BLaER1 (cell line): ENCODE results near the gene CNTN5.
A peak's percentile ranks its signal among the peaks of the same experiment; 100 is the strongest.
"Not testable (repeated sequence)": the region's sequence is repeated elsewhere in the genome, so short reads cannot be mapped to it uniquely, and the experiment has no call there.

Experiments used
- H3K27ac ChIP-seq: shearing (Covaris generic); formaldehyde crosslinking; 2 replicates; pipeline ENCODE4 v1.8.1; 2022
- H3K27me3 ChIP-seq: shearing (Covaris generic); formaldehyde crosslinking; 2 replicates; pipeline ENCODE4 v1.8.1; 2022
- H3K36me3 ChIP-seq: shearing (Covaris generic); formaldehyde crosslinking; 2 replicates; pipeline ENCODE4 v1.8.1; 2022
- H3K4me1 ChIP-seq: shearing (Covaris generic); formaldehyde crosslinking; 2 replicates; pipeline ENCODE4 v1.8.1; 2022
- H3K4me2 ChIP-seq: shearing (Covaris generic); formaldehyde crosslinking; 2 replicates; pipeline ENCODE4 v1.8.1; 2022
- H3K4me3 ChIP-seq: shearing (Covaris generic); formaldehyde crosslinking; 2 replicates; pipeline ENCODE4 v1.8.1; 2022
- H3K9ac ChIP-seq: shearing (Covaris generic); formaldehyde crosslinking; 2 replicates; pipeline ENCODE4 v1.8.1; 2022
- H3K9me3 ChIP-seq: shearing (Covaris generic); formaldehyde crosslinking; 2 replicates; pipeline ENCODE4 v1.8.1; 2022
- H4K20me1 ChIP-seq: shearing (Covaris generic); formaldehyde crosslinking; 2 replicates; pipeline ENCODE4 v1.8.1; 2022
- Cebpa-rat ChIP-seq: shearing (Covaris generic); IDR thresholded peaks from 2 replicates; pipeline ENCODE4 v1.8.1; 2022

Gene CNTN5

GRCh38 chr11:99069856-99070444 lies 49.2 kb downstream of the CNTN5 start:
- H3K9me3 ChIP-seq = no peaks in the 10 kb centered on the region
- H3K9ac ChIP-seq = peak overlapping the region; percentile 65
- H3K4me3 ChIP-seq = peak overlapping the region; percentile 64
- H3K4me2 ChIP-seq = peak overlapping the region; percentile 71
- no peak for TF ChIP-seq Cebpa-rat
- peak overlapping the region; percentile 18; the same call in 1 of the 2 replicates for H3K27ac ChIP-seq
- H3K27me3 ChIP-seq = no peaks in the 10 kb centered on the region
- H3K4me1 ChIP-seq = no peaks in the 10 kb centered on the region
- no peaks in the 10 kb centered on the region for H4K20me1 ChIP-seq
- no peaks in the 10 kb centered on the region for H3K36me3 ChIP-seq

GRCh38 chr11:99079576-99079975 lies 58.8 kb downstream of the CNTN5 start:
- Histone ChIP-seq H3K4me1 (no peaks in the 10 kb centered on the region), H4K20me1 (no peaks in the 10 kb centered on the region), H3K27me3 (no peaks in the 10 kb centered on the region), H3K9ac (no peak overlapping the region), H3K36me3 (no peaks in the 10 kb centered on the region), H3K27ac (no peak overlapping the region), H3K4me3 (no peak overlapping the region), H3K9me3 (no peaks in the 10 kb centered on the region), H3K4me2 (no peak overlapping the region)
- TF ChIP-seq Cebpa-rat = no peak

- Histone ChIP-seq H3K4me2 (no peak overlapping the region), H3K9ac (no peak overlapping the region)
Observed at GRCh38 chr11:99080154-99080553, 59.4 kb downstream of the CNTN5 start.

GRCh38 chr11:99098258-99098657 lies 77.5 kb downstream of the CNTN5 start:
- H3K4me3 ChIP-seq = no peak overlapping the region
- no peaks in the 10 kb centered on the region for H3K4me1 ChIP-seq
- H3K27me3 ChIP-seq = no peaks in the 10 kb centered on the region; the same call in 1 of the 2 replicates
- no peak overlapping the region for H3K4me2 ChIP-seq
- no peak for TF ChIP-seq Cebpa-rat
- no peak overlapping the region for H3K9ac ChIP-seq
- peaks cover 18% of the 10 kb centered on the region for H3K9me3 ChIP-seq
- H3K27ac ChIP-seq = no peak overlapping the region
- no peaks in the 10 kb centered on the region for H4K20me1 ChIP-seq
- H3K36me3 ChIP-seq = no peaks in the 10 kb centered on the region

More at GRCh38 chr11:99080154-99080553, 59.4 kb downstream of the CNTN5 start:
- no peaks in the 10 kb centered on the region for H3K36me3 ChIP-seq
- H4K20me1 ChIP-seq = no peaks in the 10 kb centered on the region
- no peaks in the 10 kb centered on the region for H3K4me1 ChIP-seq
- no peaks in the 10 kb centered on the region for H3K27me3 ChIP-seq
- no peak for TF ChIP-seq Cebpa-rat
- no peaks in the 10 kb centered on the region for H3K9me3 ChIP-seq
- no peak overlapping the region for H3K27ac ChIP-seq
- H3K4me3 ChIP-seq = no peak overlapping the region

DNA sequence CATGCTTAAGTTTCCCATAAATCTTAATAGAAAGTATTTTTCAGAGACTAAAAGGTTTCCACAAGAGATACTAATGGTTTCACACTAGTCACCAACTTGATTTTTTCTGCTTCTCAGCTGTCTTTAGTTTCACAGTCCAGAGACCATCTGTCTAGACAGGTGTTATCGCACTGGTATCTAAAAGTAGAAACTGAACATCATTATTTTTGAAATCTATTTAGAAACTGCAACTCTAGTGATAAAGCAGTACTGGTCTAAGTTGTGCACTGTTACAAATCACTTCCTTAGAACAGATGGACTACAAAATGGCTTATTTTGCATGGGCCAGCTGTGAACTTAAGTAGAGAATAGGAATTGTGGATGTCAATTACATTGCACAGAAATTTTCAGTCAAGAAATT lies 78.0 kb downstream of the CNTN5 start:
- H3K9ac ChIP-seq = no peak overlapping the region
- no peak overlapping the region for H3K27ac ChIP-seq
- TF ChIP-seq Cebpa-rat = no peak

DNA sequence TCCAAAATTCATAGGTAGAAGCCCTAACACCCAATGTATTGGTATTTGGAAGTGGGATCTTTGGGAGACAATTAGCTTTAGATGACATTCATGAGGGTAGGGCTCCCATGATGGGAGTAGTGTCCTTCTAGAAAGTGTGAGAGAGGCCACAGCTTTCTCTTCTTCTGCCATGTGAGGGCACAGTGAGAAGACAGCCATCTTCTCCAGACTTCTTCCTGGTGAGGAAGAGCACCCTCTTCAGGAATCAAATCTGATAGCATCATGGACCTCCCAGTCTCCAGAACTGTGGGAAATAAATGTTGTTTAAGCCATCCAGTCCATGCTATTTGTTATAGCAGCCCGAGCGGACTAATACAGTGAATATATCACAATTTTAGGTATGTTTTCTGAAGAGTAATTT lies 96.9 kb downstream of the CNTN5 start:
- H3K27ac ChIP-seq = no peak overlapping the region
- TF ChIP-seq Cebpa-rat = no peak
- no peaks in the 10 kb centered on the region for H3K27me3 ChIP-seq
- no peak overlapping the region for H3K4me2 ChIP-seq
- H3K36me3 ChIP-seq = no peaks in the 10 kb centered on the region
- H3K4me3 ChIP-seq = no peak overlapping the region
- H4K20me1 ChIP-seq = no peaks in the 10 kb centered on the region
- H3K9me3 ChIP-seq = no peaks in the 10 kb centered on the region
- no peaks in the 10 kb centered on the region for H3K4me1 ChIP-seq
- no peak overlapping the region for H3K9ac ChIP-seq

More for the DNA sequence above, 78.0 kb downstream of the CNTN5 start:
- no peaks in the 10 kb centered on the region for H4K20me1 ChIP-seq
- peaks cover 18% of the 10 kb centered on the region for H3K9me3 ChIP-seq
- no peak overlapping the region for H3K4me3 ChIP-seq
- no peaks in the 10 kb centered on the region for H3K4me1 ChIP-seq
- H3K4me2 ChIP-seq = no peak overlapping the region
- no peaks in the 10 kb centered on the region for H3K36me3 ChIP-seq
- H3K27me3 ChIP-seq = no peaks in the 10 kb centered on the region; the same call in 1 of the 2 replicates

DNA sequence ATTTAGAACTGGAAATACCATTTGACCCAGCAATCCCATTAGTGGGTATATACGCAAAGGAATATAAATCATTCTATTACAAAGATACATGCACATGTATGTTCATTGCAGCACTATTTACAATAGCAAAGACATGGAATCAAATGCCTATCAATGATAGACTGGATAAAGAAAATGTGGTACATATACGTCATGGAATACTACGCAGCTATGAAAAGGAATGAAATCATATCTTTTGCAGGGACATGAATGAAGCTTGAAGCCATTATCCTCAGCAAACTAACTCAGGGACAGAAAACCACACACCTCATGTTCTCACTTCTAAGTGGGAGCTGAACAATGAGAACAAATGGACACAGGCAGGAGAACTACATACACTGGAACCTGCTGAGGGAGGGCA lies 113.1 kb downstream of the CNTN5 start:
- H4K20me1 ChIP-seq, H3K36me3 ChIP-seq, H3K27ac ChIP-seq, H3K4me1 ChIP-seq, H3K4me2 ChIP-seq, H3K4me3 ChIP-seq, H3K9ac ChIP-seq, H3K27me3 ChIP-seq, H3K9me3 ChIP-seq: not testable (repeated sequence)

GRCh38 chr11:99135508-99135907 lies 114.8 kb downstream of the CNTN5 start:
- H3K4me1 ChIP-seq = no peaks in the 10 kb centered on the region
- H3K4me3 ChIP-seq = no peak overlapping the region
- no peaks in the 10 kb centered on the region for H4K20me1 ChIP-seq
- no peak overlapping the region for H3K9ac ChIP-seq
- H3K4me2 ChIP-seq = no peak overlapping the region
- H3K9me3 ChIP-seq = no peaks in the 10 kb centered on the region
- H3K27me3 ChIP-seq = no peaks in the 10 kb centered on the region
- TF ChIP-seq Cebpa-rat = no peak
- no peak overlapping the region for H3K27ac ChIP-seq
- no peaks in the 10 kb centered on the region for H3K36me3 ChIP-seq

DNA sequence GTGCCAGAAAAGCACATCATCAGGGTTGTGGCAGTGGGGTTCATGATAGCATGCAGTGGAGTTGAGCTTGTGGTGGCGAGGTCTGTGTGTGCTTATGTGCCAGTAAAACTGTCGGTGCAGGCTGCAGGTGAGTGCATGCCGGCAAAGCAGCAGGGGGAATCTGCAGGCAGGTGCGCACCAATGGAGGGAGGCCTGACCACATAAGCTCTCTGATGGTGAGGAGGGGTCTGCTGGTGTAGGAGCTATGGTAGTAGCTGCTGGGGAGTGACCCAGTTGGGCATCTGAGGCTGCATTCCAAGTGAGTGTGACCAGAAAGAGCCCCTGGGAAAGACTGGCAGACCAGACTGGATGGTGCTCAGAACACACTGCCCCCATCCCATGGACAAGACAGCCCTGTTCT lies 121.5 kb downstream of the CNTN5 start:
- no peak overlapping the region for H3K4me3 ChIP-seq
- H3K4me2 ChIP-seq = no peak overlapping the region
- TF ChIP-seq Cebpa-rat = no peak
- no peaks in the 10 kb centered on the region for H4K20me1 ChIP-seq
- no peaks in the 10 kb centered on the region for H3K27me3 ChIP-seq
- H3K27ac ChIP-seq = no peak overlapping the region
- H3K9me3 ChIP-seq = no peaks in the 10 kb centered on the region
- H3K36me3 ChIP-seq = no peaks in the 10 kb centered on the region
- H3K4me1 ChIP-seq = no peaks in the 10 kb centered on the region
- no peak overlapping the region for H3K9ac ChIP-seq

DNA sequence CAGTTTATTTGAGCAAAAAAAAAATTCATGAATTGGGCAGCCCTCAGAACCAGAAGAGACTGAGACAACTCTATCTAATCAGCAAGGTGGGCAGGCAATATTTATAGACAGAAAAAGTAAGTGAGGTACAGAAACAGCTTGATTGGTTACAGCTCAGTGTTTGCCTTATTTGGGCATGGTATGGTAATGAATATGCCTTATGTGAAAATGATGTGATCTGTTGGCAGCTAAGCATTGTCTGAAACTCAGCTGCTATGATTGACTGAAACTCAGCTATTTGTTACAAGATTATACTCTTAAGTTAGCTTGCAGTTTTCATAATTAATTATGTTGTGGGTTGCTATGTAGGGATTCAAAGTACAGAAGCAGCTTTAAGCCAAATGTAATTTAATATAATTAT lies 127.6 kb downstream of the CNTN5 start:
- Histone ChIP-seq H3K9ac (no peak overlapping the region), H3K36me3 (no peaks in the 10 kb centered on the region), H3K27ac (no peak overlapping the region), H3K4me1 (no peaks in the 10 kb centered on the region), H3K4me3 (no peak overlapping the region), H3K4me2 (no peak overlapping the region), H4K20me1 (no peaks in the 10 kb centered on the region), H3K27me3 (no peaks in the 10 kb centered on the region), H3K9me3 (no peaks in the 10 kb centered on the region)
- TF ChIP-seq Cebpa-rat = no peak

GRCh38 chr11:99154277-99154676 lies 133.5 kb downstream of the CNTN5 start:
- Histone ChIP-seq H3K36me3 (no peaks in the 10 kb centered on the region), H4K20me1 (no peaks in the 10 kb centered on the region), H3K9me3 (no peaks in the 10 kb centered on the region), H3K4me1 (peaks cover 12% of the 10 kb centered on the region), H3K9ac (no peak overlapping the region), H3K27ac (no peak overlapping the region), H3K27me3 (no peaks in the 10 kb centered on the region), H3K4me2 (peak overlapping the region; percentile 61), H3K4me3 (no peak overlapping the region)
- TF ChIP-seq Cebpa-rat = no peak
